ENCODE data around the gene PRKCH.

PRKCH gene

DNA sequence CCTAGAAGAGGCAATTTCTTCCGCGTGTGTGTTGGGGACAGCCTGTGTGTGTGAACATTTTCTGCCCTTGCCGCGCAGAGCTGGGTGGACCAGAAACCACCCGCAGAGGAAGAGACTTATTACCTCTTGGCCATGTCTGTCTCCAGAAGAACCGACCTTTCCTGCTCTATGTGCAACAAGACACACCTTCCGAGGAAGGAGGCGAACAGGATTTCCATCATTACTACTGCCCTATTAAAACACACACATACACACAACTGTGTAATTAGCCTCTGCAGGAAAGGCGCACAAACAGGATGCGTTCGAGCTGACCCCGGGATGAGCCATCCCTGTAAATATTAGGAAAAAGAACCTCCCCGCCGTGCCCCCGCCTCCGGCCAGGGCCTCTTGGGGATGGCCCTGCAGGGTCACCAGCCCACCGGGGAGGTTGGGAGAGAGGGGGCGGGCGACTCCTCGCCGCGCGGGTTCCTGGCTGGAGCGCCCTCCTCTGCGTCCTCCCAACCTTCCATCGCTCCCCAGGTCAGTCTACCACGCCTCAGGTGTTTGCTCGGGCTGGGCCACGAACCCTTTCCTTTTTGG lies 484 bp upstream of the PRKCH start:
- DNase-seq (ENCODE audit: low read depth): no peak
- TF ChIP-seq MYC (IDR thresholded peaks at IDR 0.05; ENCODE audit: low read depth, low read length): no peak
- no peak for TF ChIP-seq POLR2A (IDR thresholded peaks at IDR 0.05; ENCODE audit: extremely low read depth, insufficient read length)
- TF ChIP-seq CTCF (IDR thresholded peaks at IDR 0.05; ENCODE audit: low read depth, low read length): no peak
- no peak for TF ChIP-seq MAX (IDR thresholded peaks at IDR 0.05; ENCODE audit: low read depth, low read length)
- H3K4me3 ChIP-seq (ENCODE audit: low read depth, low read length): no peak overlapping the region

DNA sequence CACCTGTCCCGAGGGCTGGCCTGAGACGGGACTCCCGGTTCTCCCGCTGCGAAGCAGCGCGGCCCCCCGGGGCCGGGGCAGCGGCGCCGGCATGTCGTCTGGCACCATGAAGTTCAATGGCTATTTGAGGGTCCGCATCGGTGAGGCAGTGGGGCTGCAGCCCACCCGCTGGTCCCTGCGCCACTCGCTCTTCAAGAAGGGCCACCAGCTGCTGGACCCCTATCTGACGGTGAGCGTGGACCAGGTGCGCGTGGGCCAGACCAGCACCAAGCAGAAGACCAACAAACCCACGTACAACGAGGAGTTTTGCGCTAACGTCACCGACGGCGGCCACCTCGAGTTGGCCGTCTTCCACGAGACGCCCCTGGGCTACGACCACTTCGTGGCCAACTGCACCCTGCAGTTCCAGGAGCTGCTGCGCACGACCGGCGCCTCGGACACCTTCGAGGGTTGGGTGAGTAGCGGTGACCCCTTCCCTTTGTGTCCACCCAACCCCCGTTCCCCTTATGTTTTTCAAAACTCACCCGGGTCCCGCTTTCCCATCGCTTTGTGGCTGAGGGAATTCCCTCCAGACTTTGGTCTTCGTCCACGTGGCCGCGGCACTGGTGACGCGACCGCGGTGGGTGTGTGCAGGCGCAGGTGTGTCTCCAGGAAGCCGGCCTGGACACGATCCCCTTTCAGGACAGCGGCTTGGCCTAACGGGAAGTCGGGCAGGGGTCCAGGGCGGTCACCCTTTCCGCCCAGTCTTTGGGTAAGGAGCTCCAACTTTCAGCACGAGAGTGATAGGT lies 826 bp downstream of the PRKCH start:
- DNase-seq (ENCODE audit: low read depth): no peak
- no peak overlapping the region for H3K4me3 ChIP-seq (ENCODE audit: low read depth, low read length)
- TF ChIP-seq MAX (IDR thresholded peaks at IDR 0.05; ENCODE audit: low read depth, low read length): no peak
- no peak for TF ChIP-seq CTCF (IDR thresholded peaks at IDR 0.05; ENCODE audit: low read depth, low read length)
- TF ChIP-seq MYC (IDR thresholded peaks at IDR 0.05; ENCODE audit: low read depth, low read length): no peak
- TF ChIP-seq POLR2A (IDR thresholded peaks at IDR 0.05; ENCODE audit: extremely low read depth, insufficient read length): no peak

DNA sequence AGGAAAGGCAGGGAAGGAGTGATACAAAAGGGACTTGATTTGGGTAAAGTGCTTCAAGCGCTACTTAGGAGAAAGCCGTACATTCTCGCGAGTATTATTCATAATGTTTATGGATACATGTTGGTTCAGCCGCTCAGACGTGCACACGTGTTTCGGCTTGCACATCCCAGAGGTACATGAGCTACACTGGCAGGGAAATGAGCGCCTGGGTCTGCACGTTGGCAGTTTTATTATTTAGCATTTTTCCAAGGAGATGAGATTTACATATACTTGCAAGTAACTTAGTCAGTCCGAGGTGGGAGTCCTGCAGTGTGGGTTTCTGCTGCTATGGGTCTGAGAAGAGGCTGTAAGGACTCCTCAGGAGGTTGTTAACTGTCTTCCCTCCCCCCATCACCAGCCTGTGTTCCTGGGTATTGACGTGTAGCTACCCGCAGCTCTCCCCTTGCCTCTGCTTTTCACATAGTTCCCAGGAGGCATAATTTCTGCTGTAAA lies 1.5 kb downstream of the PRKCH start:
- no peak for TF ChIP-seq CTCF (IDR thresholded peaks at IDR 0.05; ENCODE audit: low read depth, low read length)
- TF ChIP-seq MAX (IDR thresholded peaks at IDR 0.05; ENCODE audit: low read depth, low read length): no peak
- no peak for TF ChIP-seq POLR2A (IDR thresholded peaks at IDR 0.05; ENCODE audit: extremely low read depth, insufficient read length)
- no peak for TF ChIP-seq MYC (IDR thresholded peaks at IDR 0.05; ENCODE audit: low read depth, low read length)
- no peak overlapping the region for H3K4me3 ChIP-seq (ENCODE audit: low read depth, low read length)
- no peak for DNase-seq (ENCODE audit: low read depth)

GRCh38 chr14:61323970-61324369 lies 2.6 kb downstream of the PRKCH start:
- TF ChIP-seq MYC (IDR thresholded peaks at IDR 0.05; ENCODE audit: low read depth, low read length) (no peak), CTCF (IDR thresholded peaks at IDR 0.05; ENCODE audit: low read depth, low read length) (no peak), POLR2A (IDR thresholded peaks at IDR 0.05; ENCODE audit: extremely low read depth, insufficient read length) (no peak), MAX (IDR thresholded peaks at IDR 0.05; ENCODE audit: low read depth, low read length) (no peak)
- no peak overlapping the region for H3K4me3 ChIP-seq (ENCODE audit: low read depth, low read length)
- no peak for DNase-seq (ENCODE audit: low read depth)

DNA sequence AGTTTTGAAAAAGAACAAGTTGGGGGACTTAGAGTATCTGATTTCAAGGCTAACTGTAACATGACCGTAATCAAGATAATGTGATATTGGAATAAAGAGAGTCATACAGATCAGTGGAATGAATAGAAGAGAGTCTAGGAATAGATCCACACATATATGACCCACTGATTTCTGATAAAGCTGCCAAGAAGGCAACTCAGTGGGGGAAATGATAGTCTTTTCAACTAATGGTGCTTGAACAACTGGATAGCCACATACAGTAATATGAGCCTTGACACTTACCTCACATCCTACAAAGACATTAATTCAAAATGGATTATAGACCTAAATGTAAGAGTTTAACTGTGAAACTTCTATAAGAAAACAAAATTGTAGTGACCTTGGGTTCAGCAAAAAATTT lies 3.8 kb downstream of the PRKCH start:
- no peak for TF ChIP-seq MYC (IDR thresholded peaks at IDR 0.05; ENCODE audit: low read depth, low read length)
- TF ChIP-seq MAX (IDR thresholded peaks at IDR 0.05; ENCODE audit: low read depth, low read length): no peak
- TF ChIP-seq CTCF (IDR thresholded peaks at IDR 0.05; ENCODE audit: low read depth, low read length): no peak
- TF ChIP-seq POLR2A (IDR thresholded peaks at IDR 0.05; ENCODE audit: extremely low read depth, insufficient read length): no peak
- H3K4me3 ChIP-seq (ENCODE audit: low read depth, low read length): no peak overlapping the region
- no peak for DNase-seq (ENCODE audit: low read depth)

Data from NB4 (cell line).